Measurements from ENCODE around the gene CYB5R3.
"Not testable (repeated sequence)": the region's sequence is repeated elsewhere in the genome, so short reads cannot be mapped to it uniquely, and the experiment has no call there.

CYB5R3 gene

GRCh38 chr22:42677936-42678335 is 28.7 kb upstream of the CYB5R3 start:
- DNase-seq: not testable (repeated sequence)

GRCh38 chr22:42676059-42676607 is 26.9 kb upstream of the CYB5R3 start:
- no peak for DNase-seq

DNA sequence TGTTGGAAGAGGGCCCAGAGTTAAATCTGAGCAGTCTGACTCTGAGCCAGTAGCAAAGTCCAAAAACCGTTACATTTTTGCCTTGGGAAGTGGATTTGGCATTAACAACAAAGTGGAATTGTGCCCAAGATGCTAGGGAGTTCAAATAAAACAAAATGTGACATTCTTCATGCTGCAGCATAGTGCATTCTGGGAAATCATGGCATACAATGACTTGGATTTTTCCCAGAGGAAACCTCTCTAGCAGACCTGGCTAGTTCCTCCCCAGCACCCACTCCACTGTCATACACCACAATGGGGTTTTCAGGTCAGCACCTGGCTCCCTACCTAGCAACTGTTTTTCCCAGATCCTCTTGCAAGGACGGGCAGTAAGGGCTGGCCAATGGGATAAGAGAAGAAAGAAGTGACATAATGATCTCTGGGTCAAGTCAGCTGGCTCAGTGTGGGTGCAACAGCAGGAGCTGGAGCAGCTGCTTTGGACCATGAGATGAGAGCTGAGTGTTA is 24.8 kb upstream of the CYB5R3 start:
- DNase-seq: no peak

GRCh38 chr22:42673071-42673470 is 23.9 kb upstream of the CYB5R3 start:
- DNase-seq: not testable (repeated sequence)

- no peak for DNase-seq
Measured at GRCh38 chr22:42670921-42671709, 21.9 kb upstream of the CYB5R3 start.

- DNase-seq: no peak
Measured at GRCh38 chr22:42670046-42670445, 20.9 kb upstream of the CYB5R3 start.

- not testable (repeated sequence) for DNase-seq
Measured at GRCh38 chr22:42666393-42666792, 17.2 kb upstream of the CYB5R3 start.

DNA sequence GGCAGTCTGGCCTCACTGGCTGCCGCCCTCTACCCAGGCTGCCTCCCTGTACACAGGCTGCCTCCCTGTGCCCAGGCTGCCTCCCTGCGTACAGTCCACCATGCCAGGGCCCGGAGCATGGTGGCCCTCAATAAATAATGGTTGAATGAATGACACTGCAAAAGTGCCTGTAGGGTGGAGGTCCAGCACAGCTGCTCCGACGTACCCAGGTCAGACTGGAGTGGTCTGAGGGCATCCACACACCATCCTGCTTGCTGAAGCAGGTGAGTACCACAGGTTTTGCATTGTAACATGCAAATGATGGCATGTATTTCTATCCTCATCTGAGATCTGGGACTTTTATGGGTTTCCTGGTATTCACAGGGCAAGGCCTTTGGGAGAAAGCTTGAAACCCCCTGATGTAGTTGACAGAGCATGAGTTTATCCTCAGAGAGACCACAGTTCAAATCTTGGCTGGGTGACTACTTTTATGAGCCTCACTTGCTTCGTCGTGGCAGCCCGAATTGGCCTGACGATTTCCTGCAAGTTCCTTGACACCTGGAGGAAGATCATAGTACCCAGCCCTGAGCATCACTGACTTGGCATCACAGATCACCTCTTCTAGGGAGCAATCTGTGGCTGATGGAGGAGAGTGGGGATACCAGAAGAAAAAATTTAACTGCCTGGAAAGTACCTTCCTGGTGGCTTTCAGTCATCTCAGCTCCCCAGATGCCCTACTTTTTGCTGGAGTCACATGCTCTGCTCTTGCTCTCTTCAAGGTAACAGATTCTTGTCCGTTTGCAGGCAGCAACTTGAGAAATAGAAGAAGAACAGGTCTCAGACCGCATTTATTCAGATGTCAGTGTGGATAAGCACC is 16.0 kb upstream of the CYB5R3 start:
- no peak for DNase-seq

GRCh38 chr22:42661985-42662831 is 13.0 kb upstream of the CYB5R3 start:
- DNase-seq: peak; percentile 64

DNA sequence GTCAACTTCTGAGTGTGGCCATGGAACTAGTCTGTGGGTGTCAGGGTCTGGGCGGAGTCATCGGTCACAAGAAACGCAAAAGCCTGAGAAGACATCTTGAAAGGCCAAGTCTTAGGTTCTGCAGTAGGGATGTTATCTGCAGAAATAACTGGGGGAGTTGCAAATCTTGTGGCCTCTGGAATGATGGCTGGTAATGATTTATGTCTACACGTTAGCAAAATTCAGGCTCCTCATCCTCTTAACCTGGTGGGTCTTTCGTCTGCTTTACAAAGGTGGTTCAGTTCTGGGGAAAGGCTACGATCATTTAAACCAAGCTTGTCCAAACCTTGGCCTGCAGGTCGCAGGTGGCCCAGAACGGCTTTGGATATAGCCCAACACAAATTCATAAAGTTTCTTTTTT is 7.4 kb upstream of the CYB5R3 start:
- DNase-seq: no peak

- no peak for DNase-seq
Measured at GRCh38 chr22:42655693-42656092, 6.5 kb upstream of the CYB5R3 start.

GRCh38 chr22:42654436-42655073 is 5.4 kb upstream of the CYB5R3 start:
- no peak for DNase-seq

- DNase-seq: no peak
Measured at GRCh38 chr22:42653999-42654398, 4.8 kb upstream of the CYB5R3 start.

GRCh38 chr22:42651134-42651533 is 1.9 kb upstream of the CYB5R3 start:
- no peak for DNase-seq

GRCh38 chr22:42648368-42649245 is 585 bp downstream of the CYB5R3 start:
- no peak for DNase-seq

- no peak for DNase-seq
Measured at GRCh38 chr22:42648017-42648367, 1.2 kb downstream of the CYB5R3 start.

- DNase-seq: no peak
Measured at GRCh38 chr22:42646569-42647525, 2.3 kb downstream of the CYB5R3 start.

- DNase-seq: no peak
Measured at GRCh38 chr22:42645938-42646568, 3.1 kb downstream of the CYB5R3 start.

DNA sequence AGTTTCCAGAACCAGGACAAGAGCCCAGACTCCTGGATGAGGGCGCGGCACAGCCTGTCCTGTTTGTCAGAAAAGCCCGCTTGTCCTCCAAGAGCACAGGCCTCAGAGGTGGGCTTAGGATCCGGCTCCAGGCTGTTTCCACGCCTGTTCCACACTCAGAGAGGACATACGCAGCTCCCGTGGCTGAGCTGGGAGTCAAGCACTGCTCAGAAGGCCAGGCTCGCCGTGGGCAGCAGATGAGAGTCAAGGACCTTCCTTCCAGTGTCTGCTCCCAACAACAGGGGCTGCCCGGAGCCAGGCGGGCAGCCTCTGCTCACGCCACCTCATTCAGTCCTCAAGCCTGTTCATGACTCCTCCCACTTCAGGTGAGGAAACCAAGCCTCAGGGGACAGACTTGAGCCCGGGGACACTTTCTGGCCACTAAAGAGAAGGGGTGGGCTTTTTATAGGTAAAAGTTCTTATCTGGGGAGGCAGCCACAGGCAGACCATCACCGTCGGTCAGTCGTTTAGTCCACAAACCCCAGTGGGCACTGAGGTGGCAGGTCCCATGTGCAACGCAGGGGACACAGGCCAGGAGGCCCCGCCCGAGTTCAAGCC is 3.8 kb downstream of the CYB5R3 start:
- DNase-seq: no peak
